HG03175 (cell line): ENCODE data around the gene SCGN.

ENCODE experiments used
- ATAC-seq: cut with Tn5 transposase; IDR thresholded peaks from one replicate; pipeline ENCODE4 v1.9.1; 2021; ENCODE audit warnings: mild to moderate bottlenecking, moderate library complexity; ENCODE audit not compliant: unreplicated experiment

SCGN gene

DNA sequence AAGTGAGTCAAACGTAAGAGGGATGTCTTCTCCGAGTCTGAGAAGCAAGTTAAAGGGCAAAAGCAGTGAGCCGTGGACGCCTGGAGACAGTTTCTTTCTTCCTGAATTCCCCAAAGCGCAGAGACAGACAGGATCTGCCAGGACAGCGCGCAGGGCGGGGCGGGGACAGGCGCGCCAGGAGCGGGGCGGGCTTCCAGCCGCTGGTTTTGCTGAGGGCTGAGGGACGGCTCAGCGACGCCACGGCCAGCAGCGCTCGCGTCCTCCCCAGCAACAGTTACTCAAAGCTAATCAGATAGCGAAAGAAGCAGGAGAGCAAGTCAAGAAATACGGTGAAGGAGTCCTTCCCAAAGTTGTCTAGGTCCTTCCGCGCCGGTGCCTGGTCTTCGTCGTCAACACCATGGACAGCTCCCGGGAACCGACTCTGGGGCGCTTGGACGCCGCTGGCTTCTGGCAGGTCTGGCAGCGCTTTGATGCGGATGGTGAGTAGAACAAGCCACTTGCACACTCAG, at the start of gene SCGN:
Gene SCGN (plus strand): TSS at position 209 of the 509 bp plus-strand sequence. CDS start 189 bp downstream, at position 398.
- no peak for ATAC-seq

- no peak for ATAC-seq
Observed at GRCh38 chr6:25602674-25602982, 49.4 kb upstream of the SCGN start.

DNA sequence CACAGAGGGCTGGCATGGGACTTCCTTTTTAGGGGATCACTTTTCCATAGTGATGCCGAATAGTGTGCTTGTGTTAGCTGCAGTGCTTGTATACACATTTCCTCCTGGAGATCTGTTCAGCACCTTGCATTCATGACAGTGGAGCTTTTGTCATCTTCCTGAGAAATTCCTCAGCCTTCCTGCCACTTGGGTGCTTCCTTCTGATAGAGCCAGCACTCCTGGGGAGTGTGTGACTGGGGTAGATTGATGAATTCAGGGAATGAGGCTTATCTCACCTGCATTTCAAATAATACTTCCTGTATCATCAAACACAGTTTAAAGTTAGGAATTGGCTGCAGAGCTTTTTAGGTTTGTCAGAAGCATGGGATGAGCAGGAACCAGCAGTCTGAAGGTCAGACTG, 48.8 kb upstream of the SCGN start:
- no peak for ATAC-seq

GRCh38 chr6:25606151-25606550, 45.9 kb upstream of the SCGN start:
- no peak for ATAC-seq

GRCh38 chr6:25608558-25609174, 43.3 kb upstream of the SCGN start:
- no peak for ATAC-seq

GRCh38 chr6:25612666-25613065, 39.3 kb upstream of the SCGN start:
- no peak for ATAC-seq

DNA sequence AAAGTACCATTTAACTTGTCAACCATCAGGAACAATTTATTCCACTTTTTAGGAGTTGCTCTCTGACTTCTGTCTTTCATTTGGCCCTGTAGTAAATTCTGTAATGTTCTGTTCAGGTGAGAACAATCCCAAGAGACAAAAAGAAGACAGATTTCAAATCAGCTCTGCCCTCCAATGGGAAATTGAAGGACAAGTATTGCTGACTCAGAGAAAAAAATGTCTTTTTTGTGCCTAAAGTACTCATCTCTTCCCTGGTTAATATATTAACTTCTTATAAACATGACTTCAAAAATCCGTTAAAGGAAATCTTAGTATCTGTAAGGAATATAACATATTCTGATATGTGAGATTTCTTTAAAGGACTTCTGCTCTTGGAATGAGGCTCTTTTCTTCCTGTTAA, 38.6 kb upstream of the SCGN start:
- no peak for ATAC-seq

DNA sequence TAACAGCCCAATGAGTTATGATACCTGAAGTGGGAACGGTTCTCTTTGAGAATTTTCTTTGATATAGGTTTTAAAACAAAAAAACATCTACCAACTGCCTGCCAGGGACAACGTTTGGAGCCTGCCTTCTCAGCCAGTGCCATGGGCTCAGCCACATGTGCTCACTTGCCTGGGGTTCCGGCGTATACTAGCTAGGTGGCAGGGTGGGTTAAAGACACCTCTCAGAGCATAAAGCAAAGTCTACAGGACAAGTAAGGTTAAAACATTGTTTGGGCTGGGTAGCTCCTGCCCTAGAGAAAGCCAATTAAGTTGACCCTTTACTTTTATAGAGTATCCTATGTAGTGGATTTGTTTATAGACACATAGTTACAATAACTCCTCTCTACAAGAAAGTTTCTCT, 38.0 kb upstream of the SCGN start:
- ATAC-seq = no peak

- ATAC-seq = no peak
Observed at GRCh38 chr6:25615471-25615870, 36.5 kb upstream of the SCGN start.

DNA sequence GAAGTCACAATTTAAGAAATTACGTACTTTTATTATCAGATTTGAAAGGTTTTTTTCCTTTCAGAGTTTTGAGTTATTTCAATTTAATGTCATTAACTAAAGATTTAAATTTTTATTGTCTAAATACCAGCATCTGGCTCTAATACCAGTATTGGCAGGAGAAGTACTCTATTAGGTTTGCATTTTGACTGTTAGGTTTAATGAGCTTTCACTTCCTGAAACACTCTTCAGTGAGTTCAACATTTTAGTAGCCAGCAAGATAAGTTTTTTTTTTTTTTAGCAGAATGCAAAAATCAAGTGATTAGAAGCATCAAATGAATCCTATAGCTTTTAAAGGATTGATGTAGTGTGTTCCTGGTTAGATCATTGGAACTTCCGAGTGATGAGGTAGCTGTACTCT, 34.0 kb upstream of the SCGN start:
- no peak for ATAC-seq

DNA sequence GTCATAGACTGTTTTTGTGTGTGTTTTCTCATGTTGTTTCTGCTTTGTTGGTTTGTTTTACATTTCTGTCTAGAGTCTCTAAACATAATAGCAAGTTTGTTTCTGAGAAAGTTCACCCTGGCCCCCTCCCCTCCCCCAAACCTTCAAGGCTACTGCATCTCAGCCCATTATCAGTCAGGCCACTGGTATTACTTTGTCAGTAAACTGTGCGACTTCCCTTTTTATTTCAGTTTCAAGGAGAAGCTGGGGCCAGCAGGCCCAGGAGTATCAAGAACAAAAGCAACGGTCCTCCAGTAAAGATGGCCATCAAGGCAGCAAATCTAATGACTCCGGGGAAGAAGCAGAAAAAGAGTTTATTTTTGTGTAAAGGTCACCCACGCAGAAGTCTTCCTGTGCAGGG, 32.8 kb upstream of the SCGN start:
- ATAC-seq = no peak

DNA sequence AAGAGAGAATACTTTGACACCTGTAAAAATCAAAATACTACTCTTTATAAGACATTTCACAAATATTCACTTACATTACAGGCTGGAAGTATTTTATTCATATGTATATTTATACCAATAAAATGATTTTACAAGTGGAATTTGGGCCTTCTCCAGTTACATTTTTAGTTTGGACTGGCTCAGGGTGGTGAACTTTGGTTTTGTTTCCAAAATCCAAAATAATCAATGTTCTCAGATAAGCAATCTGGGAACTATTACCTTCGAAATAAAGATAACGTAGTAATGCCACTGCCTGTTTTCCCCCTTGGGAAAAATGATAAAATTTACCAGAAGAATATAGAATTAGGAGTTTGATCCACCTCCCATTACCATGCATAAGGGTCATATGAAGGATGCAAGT, 31.6 kb upstream of the SCGN start:
- ATAC-seq = no peak

GRCh38 chr6:25623065-25623464, 28.9 kb upstream of the SCGN start:
- no peak for ATAC-seq

- no peak for ATAC-seq
Observed at GRCh38 chr6:25623879-25624278, 28.1 kb upstream of the SCGN start.

DNA sequence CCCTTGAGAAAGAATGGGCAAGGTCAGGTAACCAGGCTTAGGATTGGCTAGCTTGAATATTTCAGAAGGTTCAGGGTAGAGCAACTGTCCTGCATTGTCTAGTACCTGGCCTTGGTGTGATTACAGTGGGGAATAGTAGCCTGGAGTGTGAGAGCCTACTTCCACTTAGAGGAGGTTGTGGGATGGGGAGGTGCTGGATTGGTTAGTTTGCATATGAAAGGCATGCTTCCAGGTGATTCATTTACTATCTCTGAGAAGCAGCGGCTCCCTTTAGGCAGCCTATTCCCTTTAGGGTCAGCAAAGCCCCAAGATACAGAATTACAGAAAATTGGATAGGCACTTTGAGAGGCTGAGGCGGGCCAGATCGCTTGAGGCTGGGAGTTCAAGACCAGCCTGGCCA, 25.0 kb upstream of the SCGN start:
- ATAC-seq = no peak

DNA sequence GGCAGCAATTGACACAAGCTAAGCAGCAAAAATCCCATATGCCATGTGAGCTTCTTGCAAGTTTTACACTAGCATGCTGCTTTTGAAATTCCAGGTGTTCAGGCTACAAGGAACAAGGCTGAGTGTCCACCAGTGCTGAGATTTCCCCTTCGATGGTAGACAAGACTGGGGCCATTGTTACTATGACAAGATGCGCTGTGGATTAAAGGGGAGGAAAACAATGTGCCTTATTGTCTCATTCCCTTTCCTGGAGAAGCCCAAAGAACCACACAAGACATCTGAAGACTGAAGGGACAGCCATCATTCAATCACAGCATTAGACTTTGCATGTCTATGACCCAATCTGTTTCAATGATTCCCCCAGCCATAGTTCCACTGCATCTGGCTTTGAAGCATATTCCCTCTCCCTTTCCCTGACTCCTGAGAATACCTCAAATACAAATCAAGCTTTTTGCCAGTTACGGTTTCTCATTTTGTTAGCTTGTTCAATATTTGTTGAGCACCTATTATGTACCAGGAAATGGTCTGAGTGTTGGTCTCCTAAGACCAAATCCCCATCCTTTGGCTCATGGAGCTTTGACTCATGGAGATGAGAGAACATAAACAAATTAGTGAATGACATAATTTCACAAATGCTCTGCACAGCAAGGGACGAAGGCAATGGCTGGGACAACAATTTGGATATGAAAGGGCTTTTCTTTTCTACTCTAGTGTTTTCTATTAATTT, 23.4 kb upstream of the SCGN start:
- ATAC-seq = no peak

DNA sequence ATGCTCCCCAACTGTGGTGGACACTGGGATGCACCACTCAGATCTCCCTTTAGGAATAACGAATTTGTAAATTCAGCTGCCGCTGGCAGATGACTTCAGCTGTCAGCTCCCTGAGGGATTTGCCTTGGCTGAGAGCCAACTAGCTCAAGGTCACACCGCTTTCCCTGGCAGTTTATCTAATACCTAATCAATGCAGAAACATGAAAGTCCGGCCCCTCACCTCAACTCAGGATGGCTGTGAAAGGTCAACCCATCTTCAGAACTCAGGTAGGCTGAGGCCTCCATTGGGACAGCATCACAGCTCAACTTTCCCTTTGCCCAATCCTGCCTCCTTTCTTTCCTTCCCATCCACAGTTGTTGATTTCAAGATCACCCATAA, 22.8 kb upstream of the SCGN start:
- ATAC-seq = no peak

GRCh38 chr6:25630508-25631278, 21.3 kb upstream of the SCGN start:
- ATAC-seq = no peak

GRCh38 chr6:25635886-25636317, 16.1 kb upstream of the SCGN start:
- no peak for ATAC-seq

DNA sequence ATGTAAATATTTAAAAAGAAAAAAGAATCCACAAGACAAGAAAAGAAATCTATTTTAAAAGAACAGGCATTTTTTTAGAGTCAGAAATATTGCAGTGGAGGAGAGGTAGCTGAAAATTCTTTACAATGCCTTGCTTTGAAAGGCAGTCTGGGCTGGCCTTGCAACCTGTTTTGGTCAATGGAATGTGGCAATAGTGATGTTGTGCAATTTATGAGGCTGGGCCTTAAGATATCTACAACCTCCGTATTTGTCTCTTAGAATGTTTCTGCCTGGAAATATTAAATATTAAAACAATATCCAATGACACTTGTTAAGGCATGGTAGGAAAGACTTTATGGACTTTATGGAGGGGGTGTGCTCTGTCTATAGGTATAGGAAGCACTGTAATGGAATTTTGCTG, 14.8 kb upstream of the SCGN start:
- no peak for ATAC-seq

DNA sequence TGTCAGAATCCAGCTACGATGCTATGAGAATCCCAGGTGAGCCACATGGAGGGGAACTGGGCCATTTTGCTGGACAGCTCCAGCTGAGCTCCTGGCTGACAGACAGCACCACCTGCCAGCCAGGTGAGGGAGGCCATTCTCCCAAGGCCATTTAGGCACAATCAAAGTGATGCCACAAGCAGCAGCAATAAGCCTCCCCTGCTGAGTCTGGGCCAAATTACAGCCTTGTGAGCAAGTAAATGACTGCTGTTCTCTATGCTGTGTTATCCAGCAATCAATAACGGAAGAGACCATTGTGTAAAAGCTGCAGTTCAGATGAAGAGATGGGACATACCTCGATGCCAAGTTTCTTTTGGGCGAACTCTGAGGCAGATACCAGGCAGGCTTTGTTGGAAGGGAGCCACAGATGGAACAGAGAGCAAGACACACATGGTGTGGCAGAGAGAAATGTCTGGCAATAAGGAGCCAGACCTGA, 14.0 kb upstream of the SCGN start:
- no peak for ATAC-seq

DNA sequence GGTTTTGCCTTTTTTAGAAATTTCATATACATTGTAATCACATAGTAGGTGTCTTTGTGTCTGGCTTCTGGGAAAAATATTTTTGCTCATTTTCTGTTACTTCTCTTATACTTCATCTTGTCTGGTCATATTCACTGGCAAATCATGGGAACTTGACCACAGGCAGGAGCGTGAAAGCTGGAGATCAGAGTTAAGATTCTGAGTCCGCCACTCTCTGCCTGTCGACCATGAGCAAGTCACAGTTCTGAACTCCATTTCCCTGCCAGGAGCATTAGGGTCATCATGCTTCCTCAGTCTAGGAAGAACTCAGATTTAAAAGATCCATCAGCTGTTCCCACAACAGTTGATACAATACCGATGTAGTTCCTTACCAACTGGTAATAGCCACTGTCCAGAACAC, 12.4 kb upstream of the SCGN start:
- no peak for ATAC-seq
